ENCODE measurements around the gene CAMK1D.
A peak's percentile ranks its signal among the peaks of the same experiment; 100 is the strongest.
"Not testable (repeated sequence)": the region's sequence is repeated elsewhere in the genome, so short reads cannot be mapped to it uniquely, and the experiment has no call there.

Gene CAMK1D

DNA sequence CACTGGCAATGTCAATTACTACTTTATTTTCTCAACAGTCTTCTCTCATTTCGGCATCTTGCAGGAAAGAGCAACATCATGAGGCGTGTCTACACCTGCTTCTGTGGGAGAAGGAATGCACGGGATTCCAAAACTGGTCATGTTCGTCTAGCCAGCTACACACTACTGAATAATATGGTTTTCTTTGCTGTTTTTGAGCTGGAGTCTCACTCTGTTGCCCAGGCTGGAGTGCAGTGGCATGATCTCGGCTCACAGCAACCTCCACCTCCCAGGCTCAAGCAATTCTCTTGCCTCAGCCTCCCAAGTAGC is 376.2 kb downstream of the CAMK1D start:
- DNase-seq (ENCODE audit: low read depth), result not testable (repeated sequence)

GRCh38 chr10:12726971-12727831 is 377.9 kb downstream of the CAMK1D start:
- no peak for DNase-seq (ENCODE audit: low read depth)

DNA sequence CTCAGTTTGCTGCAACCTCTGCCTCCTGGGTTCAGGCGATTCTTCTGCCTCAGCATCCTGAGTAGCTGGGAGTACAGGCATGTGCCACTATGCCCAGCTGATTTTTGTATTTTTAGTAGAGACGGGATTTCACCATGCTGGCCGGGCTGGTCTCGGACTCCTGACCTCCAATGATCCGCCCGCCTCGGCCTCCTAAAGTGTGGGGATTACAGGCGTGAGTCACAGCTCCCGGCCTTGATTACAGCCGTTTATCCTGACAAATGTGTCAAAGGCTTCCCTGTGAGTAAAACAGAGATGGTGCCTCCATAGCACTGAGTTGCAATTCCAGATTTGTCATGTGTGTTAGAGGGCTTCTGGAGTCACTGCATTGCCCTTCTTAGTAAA is 378.5 kb downstream of the CAMK1D start:
- no peak for DNase-seq (ENCODE audit: low read depth)

- DNase-seq (ENCODE audit: low read depth), result no peak
These were observed 379.1 kb downstream of the CAMK1D start for GRCh38 chr10:12728494-12728893.

- DNase-seq (ENCODE audit: low read depth), result no peak
These were observed 380.5 kb downstream of the CAMK1D start for GRCh38 chr10:12729885-12730284.

DNA sequence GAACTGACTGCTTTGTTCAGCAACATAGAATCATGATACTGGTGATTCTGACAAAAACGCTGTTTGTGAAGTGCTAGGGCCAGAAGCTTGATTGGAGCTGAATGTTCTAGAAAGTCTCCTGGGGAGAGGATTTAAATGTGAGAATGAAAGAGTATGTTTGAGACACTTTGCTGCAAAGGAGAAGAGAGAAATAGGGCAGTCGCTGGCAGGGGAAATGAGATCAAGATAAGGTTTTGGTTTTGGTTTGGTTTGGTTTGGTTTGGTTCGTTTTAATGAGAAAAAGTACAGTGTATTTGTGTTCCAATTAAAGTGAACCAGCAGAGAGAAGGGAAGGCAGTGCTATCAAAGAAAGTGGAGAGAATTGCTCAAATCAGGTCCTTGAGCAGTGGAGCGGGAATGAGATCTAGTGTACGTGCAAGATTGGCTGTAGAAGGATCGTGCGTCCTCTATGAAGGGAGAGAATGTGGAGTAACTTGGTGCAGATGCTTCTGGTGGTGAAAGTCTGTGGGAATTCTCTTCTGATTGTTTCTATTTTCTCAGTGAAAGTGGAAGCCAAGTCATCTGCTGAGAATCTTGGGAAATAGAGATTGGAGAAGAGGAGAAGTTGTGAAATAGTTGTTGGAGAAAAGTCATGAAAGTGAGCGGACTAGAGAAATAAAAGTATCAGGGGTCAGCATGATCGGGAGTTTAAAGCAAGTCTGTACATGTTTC is 381.6 kb downstream of the CAMK1D start:
- no peak for DNase-seq (ENCODE audit: low read depth)

- no peak for DNase-seq (ENCODE audit: low read depth)
These were observed 383.9 kb downstream of the CAMK1D start for GRCh38 chr10:12733271-12733670.

DNA sequence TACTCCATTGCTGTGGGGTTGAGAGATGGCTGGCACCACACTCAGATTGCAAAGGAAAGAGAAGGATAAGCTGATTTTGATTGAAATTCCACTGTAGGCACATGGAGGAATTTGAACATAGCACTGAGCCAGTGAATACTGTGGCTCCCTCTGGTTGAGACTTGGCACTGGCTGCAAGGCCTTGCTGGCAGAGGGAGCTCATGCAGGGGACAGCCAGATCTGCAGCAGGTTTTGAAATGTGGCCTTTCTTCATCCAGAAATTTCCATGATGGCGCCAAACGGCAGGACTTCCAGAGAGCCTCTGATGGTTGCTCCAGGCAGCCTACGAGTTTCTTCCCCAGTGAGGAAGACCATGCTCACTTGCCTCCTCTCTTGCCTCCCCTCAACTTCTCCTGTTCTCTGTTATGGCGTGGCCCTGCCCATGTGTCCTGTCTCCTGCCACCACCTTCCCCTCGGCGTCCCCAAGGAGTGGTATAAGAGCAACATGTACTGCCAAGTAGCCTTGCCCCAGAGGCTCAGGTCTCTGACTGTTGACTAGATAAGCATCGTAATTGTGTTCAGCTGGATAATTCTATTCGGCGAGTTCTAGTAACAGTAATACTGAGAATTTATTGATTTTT is 386.6 kb downstream of the CAMK1D start:
- DNase-seq (ENCODE audit: low read depth), result no peak

DNA sequence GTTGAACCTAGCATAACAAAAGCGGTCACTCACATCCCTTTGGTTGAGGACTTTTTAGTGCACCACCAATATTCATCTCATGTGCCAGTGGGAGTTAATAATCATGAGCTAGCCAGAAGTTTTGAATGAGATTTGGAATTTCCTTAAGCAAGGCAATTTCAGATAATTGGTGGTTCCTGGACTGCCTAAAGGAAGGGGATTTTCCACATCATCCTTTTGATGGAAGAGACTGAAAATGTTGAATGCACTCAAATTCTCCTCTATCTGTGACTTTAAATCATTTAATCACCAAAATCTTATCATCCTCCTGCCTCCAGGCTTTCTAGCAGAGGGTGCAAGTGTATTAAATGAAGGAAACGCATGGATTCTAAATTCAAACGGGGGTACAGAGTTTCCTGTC is 391.5 kb downstream of the CAMK1D start:
- DNase-seq (ENCODE audit: low read depth), result no peak

DNA sequence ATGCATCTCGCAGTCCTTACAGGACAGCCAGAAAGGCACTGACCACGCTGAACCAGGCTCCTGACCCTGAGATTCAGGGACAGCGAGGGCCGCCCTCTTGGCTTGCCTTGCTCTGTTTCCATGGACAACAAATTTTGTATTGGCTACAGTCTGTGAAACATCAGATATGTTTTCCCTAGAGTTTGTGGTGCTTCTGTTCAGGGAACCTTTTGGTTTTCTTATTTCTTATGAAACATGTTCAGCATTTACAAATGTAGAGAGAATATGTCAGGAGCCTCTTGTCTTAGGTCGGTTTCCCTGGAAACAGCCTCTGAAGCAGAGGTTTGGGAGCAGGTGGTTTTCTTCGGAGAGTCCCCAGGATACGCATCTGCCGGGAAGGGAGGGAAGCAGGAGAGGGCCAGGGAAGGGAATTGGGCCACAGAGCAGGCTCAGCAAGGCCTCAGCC is 392.0 kb downstream of the CAMK1D start:
- DNase-seq (ENCODE audit: low read depth), result no peak

DNA sequence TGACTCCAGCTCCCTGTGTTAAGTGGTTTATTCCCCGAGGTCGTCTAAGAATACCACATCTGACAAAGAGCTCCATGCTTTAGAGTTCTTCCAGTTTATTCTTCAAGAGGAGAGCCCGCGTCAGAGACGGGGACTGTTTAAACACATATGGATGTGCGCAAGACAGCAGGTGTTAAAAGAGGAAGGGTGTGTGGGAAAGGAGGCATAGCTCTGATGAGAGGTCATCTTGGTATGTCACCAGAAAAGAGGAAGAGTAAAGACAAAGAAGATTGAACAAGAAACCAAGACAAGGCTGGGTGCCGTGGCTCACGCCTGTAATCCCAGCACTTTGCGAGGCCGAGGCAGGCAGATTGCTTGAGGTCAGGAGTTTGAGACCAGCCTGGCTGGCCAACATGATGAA is 393.4 kb downstream of the CAMK1D start:
- no peak for DNase-seq (ENCODE audit: low read depth)

GRCh38 chr10:12743466-12743865 is 394.1 kb downstream of the CAMK1D start:
- DNase-seq (ENCODE audit: low read depth), result not testable (repeated sequence)

- no peak for DNase-seq (ENCODE audit: low read depth)
These were observed 394.6 kb downstream of the CAMK1D start for GRCh38 chr10:12743941-12744340.

DNA sequence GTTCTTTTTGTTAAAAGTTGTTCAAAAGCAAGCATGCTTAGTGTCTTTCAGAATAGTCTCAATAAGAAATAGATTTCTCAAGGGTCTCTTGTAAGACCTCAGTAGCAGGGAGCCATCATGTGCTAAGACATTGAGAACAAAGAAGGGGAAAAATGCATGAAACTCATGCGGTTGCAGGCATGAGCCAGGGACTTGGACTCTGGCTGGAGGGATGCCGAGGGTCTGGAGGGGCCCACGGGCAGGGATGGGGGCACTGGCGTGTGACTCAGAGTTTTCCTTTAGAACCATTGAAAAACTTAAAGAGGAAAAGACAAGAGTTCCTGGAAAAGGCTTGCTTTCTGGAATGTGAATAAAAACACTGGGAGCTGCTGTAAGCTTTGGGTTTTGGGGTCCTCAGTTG is 398.8 kb downstream of the CAMK1D start:
- no peak for DNase-seq (ENCODE audit: low read depth)

DNA sequence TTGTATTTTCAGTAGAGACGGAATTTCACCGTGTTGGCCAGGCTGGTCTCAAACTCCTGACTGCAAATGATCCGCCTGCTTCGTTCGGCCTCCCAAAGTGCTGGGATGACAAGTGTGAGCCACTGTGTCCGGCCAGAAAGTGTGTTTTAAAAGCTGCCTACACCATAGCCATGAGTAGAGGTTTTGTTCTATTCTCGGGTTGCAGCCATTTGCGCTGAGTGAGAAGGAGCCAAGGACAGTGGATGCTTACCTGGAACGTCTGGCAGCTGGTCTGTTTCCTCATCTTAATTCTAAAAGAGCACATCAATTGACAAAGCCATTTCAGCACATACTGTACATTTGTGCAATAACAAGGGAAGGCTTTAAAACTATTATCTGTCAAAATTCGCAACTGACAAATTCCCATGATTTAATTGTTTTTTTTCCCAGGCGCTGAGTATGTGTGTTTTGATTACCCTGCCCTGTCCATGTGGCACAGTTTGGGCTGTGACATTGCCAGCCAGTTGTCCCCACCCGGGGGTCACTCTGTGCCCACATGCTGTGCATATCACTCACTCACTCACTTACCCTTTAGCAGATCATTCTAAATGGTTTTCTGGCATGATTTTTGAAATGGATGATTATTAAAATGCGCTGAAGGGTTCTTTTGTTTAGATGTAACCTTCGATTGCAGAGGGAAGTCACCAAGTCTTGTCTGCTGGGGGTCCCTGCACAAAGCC is 400.6 kb downstream of the CAMK1D start:
- DNase-seq (ENCODE audit: low read depth), result no peak

DNA sequence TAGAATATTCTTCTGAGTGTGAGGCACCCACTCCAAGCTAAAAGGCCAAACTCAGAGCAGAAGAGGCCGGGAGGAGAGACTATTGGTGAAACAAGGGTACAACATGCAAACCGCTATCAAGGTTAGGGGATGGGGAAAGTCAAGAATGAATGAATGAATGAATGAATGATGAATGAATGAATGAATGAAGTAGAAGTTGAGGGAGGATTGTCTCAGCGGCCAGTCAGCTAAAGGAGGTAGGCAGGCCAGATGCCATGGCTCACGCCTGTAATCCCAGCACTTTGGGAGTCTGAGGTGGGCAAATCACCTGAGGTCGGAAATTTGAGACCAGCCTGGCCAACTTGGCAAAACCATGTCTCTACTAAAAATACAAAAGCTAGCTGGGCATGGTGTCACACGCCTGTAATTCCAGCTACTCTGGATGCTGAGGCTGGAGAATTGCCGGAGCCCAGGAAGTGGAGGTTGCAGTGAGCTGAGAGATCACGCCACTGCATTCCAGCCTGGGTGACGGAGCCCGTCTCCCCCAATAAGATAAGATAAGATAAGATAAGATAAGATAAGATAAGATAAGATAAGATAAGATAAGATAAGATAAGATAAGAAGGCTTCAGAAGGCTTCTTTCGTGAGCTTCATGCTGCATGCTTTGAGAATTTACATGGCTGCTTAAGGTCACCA is 401.3 kb downstream of the CAMK1D start:
- no peak for DNase-seq (ENCODE audit: low read depth)

DNA sequence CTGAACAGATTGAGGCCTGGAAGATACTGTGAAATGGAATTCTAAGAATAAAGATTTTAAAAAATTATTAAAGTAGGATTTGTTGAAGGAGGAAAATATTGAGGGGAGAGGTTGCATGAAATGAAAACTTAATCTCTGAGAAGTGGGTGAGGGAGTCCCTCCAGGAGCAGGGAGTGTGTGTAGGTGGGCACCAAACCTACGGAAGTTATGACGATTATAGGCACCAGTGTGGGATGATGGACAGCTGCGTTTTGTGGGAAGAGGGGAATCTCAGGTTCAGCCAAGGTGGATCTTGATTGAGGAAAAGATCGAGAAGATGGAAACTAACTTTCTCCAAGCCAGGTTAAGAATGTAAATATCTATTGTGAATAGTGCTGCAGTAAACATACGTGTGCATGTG is 405.7 kb downstream of the CAMK1D start:
- no peak for DNase-seq (ENCODE audit: low read depth)

GRCh38 chr10:12757351-12757750 is 408.0 kb downstream of the CAMK1D start:
- no peak for DNase-seq (ENCODE audit: low read depth)

DNA sequence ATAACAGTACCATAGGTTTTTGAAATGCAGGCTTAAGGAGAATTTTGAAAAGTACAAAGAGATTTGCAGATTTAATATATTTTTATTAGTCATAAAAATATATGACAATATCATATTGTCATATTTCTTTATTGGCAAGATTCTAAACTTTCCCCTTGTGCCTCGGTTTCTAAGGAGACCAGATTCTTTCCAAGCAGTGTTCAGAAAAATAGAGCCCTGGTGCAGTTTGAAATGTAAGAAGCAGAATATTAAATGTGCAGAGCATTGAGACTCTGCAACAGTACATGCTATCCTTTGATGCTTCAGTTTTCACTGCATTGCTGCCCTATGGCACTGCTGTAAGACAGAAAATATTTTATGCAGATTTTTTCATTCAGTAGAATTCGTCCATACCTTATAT is 408.9 kb downstream of the CAMK1D start:
- no peak for DNase-seq (ENCODE audit: low read depth)

DNA sequence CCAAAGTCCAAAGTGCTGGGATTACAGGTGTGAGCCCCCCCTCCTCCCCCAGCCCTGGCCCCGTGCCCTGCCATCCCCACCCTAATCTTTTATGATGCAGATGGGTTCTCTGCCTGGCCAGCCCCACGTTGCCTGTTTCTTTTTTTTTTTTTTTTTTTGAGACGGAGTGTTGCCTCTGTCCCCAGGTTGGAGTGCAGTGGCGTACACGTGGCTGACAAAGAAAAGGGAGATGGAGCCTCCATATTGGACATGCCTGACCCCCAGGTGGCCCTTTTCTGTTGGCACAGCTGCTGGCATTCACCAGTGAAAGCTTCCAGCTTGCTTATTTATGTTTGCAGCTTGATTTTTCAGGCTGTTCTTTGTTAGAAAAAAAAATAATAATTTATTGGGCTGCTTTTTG is 416.9 kb downstream of the CAMK1D start:
- no peak for DNase-seq (ENCODE audit: low read depth)

DNA sequence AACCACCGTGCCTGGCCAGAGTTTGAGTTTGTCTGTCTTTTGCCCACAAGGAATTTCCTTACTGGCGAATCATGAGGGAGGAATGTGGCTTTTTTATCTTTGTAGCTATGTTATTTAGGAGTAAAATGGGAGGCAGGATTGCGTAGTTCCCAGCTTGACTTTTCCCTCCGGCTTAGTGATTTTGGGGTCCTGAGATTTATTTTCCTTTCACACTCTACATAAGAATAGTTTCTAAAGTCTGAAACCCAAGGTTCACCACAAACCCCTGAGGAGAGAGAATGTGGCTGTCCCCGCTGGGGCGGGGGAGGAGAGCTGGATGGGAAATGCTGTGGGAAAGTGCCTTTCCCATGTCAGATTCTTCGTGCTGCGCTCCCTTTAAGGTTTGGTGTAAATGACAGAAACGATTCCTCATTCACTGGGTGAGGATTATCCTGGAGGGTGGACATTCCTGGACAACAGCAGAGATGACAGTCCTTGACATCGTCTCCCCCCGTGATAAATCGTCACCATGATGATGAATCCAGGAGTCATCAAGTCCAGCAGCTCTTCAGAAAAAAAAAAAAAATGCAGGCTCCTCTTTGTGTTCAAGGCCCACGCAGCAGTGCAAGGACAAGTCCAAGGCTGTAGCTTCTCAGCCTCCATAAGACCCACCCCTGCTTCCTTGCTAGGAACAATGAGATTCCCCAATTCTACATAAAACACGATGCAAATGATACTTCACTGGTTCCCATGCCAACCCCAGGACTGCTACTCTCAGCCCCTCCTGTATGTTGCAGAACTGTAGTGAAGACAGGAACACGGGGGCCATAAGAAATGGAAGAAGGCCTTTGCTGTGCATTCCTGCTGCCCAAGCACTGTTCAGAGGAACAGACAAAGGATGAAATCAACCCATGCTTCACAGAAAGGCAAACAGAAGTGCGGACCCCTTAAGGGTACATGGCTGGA is 419.1 kb downstream of the CAMK1D start:
- peak; percentile 1 for DNase-seq (ENCODE audit: low read depth)

Data from EH (cell line).